GM19043 (cell line): ENCODE results near the gene TOM1L2.
"Not testable (repeated sequence)": the region's sequence is repeated elsewhere in the genome, so short reads cannot be mapped to it uniquely, and the experiment has no call there.

ENCODE experiments used
- ATAC-seq: cut with Tn5 transposase; IDR thresholded peaks from one replicate; pipeline ENCODE4 v1.9.1; 2021; ENCODE audit warnings: low read depth; ENCODE audit not compliant: unreplicated experiment

TOM1L2 gene

DNA sequence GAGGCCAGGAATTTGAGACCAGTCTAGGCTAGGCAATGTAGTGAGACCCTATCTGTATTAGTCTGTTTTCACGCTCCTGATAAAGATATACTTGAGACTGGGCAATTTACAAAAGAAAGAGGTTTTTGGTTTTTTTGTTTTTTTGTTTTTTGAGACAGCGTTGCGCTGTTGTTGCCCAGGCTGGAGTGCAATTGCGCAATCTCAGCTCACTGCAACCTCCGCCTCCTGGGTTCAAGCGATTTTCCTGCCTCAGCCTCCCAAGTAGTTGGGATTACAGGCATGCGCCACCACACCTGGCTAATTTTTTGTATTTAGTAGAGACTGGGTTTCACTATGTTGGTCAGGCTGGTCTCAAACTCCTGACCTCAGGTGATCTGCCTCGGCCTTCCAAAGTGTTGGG lies 23.7 kb upstream of the TOM1L2 start:
- ATAC-seq: not testable (repeated sequence)

DNA sequence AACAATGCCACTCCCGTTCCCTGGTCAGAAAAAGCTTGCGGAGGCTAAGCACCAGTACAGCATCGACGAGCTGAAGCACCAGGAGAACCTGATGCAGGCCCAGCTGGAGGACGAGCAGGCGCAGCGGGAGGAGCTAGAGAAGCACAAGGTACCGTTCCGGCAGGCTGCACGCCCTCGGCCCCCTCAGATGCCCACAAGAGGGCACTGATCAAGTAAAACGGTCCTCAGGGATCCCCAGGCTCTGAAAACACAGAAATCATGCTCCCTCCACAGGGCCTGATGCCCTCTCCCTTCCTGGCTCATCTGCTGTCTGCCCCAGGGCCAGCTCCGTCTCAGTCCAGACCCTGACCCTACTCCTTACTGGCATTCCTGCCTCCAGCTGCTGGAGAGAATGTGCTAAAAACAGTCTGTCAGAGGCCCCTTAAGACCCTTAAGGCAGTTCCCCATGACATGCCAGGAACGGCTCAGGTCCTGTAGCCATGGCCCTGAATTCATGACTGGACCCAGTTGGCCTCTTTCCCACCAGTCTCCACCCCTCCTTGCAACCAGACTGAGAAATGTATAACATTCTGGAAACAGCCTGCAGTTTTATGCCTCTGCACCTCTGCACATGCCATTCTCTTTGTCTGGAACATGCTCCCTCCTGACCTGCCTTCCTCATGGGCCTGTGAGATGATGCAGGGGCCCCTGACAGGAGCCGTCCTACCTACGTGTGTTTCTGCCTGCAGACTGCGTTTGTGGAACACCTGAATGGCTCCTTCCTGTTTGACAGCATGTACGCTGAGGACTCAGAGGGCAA lies 22.3 kb upstream of the TOM1L2 start:
- ATAC-seq: no peak

DNA sequence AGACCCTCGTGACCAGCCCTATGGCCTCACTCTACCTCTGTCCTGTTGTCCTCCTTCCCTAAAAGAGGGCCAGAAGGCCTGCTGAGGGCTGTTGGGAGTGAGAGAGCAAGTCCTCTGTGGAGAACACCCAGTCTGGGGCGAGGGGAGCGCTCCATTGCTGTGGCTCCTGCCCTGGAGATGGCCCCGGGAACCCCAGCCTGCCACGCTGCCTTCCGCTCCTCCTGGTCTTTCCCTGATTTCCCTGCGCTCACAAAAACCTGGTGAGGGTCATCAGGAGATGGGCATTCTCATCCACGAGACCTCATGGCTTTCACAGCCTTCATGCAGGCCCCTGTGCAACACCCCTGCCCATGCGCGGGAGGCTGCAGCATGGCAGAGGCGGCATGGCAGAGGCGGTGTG lies 21.7 kb upstream of the TOM1L2 start:
- no peak for ATAC-seq

DNA sequence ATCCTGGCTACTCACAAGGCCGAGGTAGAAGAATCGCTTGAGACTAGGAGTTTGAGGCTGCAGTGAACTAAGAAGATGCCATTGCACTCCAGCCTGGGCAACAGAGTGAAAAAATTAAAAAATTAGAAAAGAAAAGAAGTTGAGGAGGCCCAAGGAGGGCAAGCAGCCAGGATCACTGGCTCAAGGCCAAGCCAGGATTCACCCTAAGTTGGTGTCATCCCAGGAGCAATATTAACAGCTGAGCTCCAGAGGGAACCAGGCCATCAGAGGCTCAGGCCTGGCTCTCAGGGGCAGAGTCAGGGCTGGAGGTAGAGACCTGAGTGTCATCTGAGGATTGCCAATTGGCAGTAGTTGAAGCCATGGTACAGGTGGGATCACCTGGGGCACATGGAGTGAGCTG lies 21.2 kb upstream of the TOM1L2 start:
- no peak for ATAC-seq

DNA sequence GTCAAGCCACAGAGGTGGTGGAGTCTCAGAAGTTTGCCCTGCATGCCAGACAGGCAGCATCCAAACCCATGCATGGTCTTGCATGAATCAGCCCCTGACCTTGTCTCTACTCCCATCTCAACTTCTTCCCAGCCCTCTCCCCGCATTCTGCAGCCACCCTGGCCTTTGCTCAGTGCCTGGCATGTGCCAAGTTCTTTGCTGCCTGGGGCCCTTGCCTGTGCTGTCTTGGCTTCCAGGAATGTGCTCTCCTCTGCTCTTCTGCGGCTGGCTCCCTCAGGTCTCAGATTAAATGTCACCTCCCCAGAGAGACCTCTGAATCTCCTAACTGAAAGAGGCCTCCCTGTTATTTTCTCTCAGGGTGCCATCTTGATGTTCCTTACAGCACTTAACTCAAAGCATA lies 18.1 kb upstream of the TOM1L2 start:
- ATAC-seq: no peak

DNA sequence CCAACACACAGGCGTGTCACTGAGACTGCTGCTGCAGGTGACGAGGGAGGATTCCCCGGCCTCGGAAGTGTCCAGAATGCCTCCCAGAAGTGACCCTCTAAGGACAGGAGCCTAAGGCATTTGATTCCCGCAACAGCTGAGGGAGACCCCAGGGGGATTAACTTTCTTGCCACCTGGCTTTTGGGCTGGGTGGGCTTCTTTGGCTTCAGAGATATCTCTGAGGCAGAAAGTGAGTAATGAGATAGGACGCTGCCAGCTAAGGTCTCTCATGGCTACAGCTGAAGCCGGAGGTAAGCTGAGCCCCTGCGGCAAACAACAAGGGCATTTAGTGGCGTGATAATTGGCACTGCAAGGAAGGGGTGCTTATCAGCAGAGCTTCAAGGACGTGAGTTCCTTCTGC lies 17.4 kb upstream of the TOM1L2 start:
- ATAC-seq: no peak

DNA sequence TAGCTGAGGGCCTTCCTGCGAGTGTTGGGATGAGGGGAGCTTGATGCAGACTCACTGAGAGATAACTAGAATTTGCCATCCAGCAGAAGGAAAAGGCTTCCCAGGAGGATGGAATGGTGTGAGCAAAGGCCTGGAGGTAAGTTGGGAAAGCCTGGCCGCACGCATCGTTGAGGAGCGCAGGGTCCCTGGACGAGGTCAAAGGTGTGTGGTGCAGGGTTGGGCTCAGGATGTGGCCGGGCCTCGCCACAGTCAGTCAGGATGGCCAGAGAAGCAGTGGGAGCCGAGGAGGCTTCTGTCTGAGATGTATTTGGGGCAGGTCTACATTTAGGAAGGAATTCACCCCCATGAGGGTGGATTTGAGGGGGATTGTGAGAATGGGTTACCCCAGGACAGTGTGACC lies 16.9 kb upstream of the TOM1L2 start:
- ATAC-seq: no peak

DNA sequence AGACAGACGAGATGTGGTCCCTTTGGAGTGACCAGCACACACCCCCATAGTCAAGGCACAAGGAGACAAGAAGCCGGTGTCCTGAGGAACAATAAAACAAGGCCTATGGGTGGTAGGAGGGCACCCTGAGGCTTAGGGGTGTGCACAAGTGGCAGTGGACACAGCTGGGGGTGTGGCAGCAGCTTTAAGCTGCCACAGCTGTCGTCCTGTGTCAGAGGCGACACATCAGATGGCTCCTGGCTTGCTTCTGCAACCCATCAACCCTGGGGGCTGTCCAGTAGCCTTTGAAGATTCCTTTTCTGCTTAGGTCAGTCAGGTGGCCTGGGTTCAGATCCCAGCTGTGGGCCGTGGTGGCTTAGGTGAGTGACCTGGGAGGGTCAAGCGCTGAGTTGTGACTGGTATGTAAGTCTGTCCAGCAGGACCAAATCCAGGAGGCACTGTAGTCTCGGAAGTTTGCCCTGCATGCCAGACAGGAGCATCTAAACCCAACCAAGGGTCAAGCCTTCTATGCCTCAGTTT lies 16.3 kb upstream of the TOM1L2 start:
- ATAC-seq: no peak

DNA sequence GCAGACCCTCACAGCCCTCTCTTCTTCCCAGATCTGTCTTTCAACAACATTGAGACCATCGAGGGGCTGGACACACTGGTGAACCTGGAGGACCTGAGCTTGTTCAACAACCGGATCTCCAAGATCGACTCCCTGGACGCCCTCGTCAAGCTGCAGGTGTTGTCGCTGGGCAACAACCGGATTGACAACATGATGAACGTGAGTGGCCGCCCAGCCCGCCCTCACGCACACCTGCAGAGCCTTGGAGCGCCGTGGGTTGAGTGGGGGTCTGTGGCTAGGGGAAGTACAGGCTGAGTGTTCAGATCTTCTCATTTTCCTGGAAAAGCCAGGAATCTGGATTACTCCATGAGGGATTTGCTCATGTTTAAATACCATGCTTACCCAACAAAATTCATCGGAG lies 15.7 kb upstream of the TOM1L2 start:
- no peak for ATAC-seq

DNA sequence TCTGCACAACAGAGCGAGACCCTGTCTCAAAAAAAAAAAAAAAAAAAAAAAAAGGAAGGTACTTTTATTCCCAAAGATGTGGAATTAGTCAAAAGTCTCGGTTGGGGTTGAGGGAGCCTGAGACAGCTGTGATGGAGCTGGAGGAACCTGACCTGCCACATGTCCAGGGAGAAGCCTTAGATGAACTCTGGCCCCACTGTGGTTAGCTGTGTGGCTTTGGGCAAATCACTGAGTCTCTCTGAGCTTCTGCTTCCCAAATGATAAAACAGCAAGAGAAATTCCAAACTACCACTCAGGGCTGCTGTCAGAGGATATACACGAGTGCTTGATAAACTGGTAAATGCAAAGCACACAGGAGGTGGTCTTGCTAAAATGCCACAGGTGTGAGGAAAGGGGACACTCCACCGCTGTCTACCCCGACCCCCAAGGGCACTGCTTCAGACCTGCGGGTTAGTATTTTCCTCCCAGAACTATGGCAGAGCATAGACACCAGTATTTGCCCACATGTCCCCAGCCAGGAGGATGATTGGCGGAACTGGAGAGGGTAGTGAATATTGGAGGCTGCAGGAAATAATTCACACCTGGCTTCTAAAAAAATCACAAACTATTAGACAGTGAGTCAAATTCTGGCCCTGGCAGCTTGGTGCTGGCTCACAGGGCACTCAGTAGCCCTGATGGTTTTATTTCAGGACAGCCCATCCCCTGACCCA lies 15.1 kb upstream of the TOM1L2 start:
- no peak for ATAC-seq

DNA sequence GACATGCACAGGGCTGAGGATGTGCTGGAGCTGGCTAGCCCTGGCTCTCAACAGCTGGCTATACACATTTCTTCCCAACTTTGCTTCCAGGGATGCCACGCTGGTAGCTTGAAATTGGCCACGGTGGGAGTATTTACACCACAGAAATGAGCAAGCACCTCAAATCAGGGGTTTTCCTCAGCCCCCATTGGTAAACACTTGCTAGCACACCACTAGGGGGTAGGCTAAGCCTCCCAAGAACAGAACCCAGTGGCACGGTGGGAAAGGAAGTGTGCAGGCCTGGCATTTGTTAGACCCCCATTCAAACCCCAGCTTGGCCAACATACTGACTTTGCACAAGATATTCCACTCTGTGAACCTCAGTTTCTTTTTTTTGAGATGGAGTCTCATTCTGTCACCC lies 13.4 kb upstream of the TOM1L2 start:
- no peak for ATAC-seq

DNA sequence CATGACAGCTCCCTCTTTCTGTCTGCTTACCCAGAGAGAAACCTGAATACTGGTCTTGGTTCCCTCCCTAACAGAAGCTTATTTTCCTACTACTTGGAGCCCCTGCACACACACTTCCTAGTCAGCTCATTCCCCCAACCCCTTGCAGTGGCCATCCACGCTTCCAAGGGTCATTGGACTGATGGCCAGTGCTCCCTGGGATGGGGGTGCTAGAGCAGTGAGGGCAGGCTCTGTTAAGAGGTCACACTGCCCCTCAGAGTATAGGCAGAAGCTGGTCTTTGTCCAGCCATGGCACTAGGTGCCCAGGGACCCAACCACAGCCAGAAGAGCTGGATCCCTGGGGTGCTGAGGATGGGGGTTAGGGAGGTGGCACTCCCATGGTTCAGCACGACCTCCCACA lies 13.0 kb upstream of the TOM1L2 start:
- ATAC-seq: no peak

DNA sequence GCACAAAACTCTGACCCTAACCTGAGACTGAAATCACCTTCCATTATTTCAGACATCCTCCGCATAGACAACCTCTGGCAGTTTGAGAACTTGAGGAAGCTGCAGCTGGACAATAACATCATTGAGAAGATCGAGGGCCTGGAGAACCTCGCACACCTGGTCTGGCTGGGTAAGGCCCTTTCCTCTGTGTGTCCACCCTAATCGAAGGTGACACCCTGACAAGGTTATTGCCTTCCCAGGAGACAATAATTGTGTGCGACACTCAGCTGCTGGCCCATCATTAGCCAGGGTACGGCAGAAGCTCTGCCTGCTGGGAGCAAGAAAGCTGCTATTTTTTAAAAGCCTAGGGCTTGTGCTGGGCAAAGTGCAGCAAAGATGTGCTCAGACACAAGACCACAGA lies 11.6 kb upstream of the TOM1L2 start:
- no peak for ATAC-seq

DNA sequence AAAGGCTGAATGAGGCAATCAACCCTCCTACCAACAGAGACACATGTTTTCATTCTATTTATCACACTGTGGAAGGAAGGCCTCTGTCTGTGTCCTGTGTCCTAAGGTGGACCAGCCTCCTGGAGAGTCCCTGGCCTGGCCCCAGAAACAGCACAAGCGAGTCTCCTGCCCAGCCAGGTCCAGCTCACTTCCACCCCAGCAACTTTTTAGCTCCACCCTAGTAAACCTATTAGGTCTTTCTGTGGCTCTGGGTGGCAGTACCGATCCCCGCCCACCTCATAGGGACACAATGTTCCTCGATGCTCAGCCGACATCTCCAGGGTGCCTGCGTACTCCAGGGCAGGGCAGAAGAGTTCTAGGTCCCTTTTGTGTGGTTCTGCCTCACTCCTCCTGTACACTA lies 11.2 kb upstream of the TOM1L2 start:
- ATAC-seq: no peak

DNA sequence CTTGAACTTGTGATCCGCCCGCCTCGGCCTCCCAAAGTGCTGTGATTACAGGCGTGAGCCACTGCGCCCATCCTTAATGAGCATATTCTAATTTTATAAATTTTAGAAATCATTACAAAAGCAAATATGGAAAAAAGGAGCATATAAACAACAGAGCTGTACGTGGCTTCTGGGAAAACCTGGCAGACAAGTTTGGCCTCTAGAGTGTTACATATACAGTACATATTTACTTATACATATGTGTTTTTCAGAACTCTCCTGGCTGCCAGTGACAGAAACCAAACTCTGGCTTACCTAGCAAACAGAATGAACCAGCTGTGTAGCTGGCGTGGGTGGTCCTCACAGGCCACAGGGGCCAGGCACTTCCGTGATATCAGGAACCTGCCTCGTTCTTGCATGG lies 10.6 kb upstream of the TOM1L2 start:
- no peak for ATAC-seq

DNA sequence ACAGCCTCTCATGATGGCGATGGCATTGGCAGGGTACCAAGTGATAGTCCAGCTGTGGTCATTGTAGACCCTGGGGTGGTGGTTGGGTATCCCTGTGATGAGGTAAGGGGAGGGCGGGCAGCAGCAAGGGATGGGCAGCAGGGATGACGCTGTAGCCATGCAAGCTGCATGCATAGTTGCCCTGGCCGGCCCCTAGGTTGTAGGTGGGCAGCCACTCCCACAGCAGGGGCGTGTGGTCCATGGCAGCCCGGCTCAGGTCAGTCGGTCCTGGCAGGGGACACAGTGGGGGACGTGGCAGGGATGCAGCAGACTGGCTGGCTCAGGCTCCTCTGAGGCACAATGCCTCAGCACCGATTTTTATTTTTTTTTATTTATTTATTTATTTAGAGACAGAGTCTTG lies 9.1 kb upstream of the TOM1L2 start:
- no peak for ATAC-seq

DNA sequence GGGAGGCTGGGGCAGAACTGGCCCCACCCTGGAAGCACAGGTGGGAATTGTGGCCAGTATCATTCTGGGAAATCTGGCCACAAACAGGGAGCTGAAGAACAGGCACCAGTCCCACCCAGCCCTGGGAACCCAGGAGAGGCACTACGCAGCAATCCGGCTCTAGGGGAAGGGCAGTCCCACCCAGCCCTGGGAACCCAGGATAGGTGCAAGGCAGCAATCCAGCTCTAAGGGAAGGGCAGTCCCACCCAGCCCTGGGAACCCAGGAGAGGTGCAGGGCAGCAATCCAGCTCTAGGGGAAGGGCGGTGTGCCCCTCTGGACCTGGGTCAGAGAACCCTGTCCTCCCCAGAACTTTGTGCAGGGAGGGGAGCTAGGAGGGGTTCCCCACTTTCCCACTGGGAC lies 7.6 kb upstream of the TOM1L2 start:
- ATAC-seq: no peak

DNA sequence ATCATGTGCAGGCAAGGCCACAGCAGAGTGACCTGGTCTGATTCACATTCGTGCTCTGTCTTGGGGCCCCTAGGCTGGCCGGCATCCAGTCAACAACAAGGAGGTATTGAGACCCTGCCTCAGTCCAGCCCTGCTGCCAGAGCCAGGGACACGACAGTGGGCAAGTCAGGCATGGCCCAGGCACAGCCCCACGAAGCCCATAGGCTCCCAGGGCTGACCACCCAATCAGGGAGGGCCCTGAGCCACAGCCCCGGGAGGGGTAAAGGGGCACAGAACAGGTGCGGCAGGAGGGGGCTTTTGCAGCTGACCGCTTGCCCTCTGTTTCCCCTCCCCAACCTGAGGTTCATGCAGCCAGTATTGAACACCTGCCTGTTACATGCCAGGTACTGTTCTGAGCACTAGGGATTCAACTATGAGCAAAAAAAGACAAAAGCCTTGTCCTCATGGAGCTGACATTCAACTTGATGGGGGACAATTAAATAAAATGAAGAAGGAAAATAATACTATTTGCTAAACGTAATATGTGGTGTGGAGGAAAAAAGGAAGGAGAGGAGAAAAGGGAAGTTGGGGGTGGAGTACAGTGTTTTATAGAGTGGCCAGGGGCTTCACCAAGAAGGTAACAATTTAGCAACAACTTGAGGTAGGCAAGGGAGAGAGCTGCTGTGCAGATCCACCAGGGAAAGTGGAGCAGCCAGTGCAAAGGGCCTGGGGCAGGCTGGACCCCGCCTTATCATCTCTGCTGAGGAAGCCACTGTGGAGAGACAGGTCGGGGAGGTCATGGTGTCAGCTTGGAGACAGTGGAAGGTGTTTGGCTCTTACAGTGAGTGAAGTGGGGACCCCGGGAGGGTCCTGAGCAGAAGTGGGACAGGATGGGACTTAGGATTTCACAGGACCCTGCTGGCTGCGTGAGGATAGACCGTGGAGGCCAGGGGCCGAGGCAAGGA lies 6.6 kb upstream of the TOM1L2 start:
- no peak for ATAC-seq

DNA sequence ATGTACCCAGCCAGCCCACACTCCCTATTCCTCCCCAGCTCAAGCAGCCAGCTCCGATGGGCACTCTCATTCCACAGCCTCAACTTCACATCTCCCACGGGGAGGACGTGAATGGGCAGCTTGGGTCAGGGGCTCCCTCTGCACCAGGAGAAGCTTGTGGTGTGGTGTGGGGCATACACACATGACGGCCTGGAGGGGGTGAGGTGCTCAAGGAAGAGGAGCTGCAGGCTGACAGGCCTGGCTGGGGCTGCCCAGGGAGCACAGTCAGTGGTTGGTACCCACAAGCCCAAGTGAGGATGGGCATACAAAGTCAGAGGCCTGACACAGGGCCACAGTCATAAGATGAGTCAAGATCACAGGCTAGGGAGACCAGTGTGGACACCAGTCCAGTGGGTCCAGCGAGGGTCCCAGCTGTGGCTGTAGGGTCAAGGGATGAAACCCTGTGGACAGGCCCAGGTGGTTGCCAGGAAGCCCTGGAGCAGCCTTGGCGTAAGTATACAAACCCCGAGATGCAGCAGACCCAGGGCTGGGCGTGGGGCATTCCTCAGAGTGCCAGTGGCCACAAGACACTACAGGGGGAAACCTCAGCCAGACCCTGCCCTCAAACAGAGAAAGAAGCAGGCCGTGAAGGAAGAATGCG lies 4.9 kb upstream of the TOM1L2 start:
- no peak for ATAC-seq

DNA sequence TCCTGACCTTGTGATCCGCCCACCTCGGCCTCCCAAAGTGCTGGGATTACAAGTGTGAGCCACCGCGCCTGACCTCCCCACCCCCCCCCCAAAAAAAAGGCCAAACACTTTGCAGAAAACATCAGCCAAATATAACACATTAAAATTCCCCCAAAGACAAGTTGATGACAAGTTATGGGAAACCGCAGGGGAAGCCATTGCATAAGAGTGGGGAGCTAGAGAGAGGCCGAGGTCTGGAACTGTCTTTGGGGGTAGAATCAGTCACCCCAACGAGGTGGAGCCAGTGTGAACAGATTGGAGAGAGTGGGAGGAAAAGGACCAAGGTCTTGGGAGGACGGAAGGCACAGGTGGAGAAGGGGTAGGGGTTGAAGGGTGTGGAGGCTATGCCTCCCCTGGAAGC lies 3.2 kb upstream of the TOM1L2 start:
- ATAC-seq: no peak

DNA sequence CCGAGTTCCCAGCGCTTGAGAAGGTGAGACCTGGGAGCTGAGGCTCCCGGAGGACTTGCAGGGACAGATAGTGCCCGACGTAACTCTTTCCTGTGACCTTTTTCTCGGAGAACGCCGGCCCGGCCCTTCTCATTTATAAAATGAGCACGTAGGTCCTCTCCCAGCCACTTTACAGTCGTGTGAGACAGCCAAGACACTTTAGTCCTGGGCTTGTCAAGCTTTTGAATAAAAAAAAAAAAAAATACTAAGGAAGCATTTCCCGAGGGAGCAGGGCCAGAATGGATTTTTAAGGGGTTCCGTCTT lies 703 bp upstream of the TOM1L2 start:
- no peak for ATAC-seq
